Ascending aorta (tissue), 2 donors: ENCODE results near the gene GBF1. TPM values are rescaled to one million over a fixed set of nuclear protein-coding genes. Genes with fewer than 3 reads are reported as not detected.
"Not testable (repeated sequence)": the region's sequence is repeated elsewhere in the genome, so short reads cannot be mapped to it uniquely, and the experiment has no call there.

Experiments
- DNase-seq, 2 donors: peaks; one replicate each; pipeline ENCODE4 v3.0.0-alpha.2; 2019; ENCODE audit warnings: low spot score in 2 of 2
- H3K27ac ChIP-seq, 2 donors: fragments of 200-600 bp; sonication (generic); one replicate each; pipeline ENCODE4 v1.5.1; 2016 to 2017; ENCODE audit warnings: mild to moderate bottlenecking in 1 of 2
- H3K27me3 ChIP-seq: fragments of 200-600 bp; sonication (generic); one replicate; pipeline ENCODE4 v1.5.1; 2017
- H3K36me3 ChIP-seq, 2 donors: fragments of 200-600 bp; sonication (generic); one replicate each; pipeline ENCODE4 v1.5.1; 2016
- H3K4me1 ChIP-seq, 2 donors: fragments of 200-600 bp; sonication (generic); one replicate each; pipeline ENCODE4 v1.5.1; 2016 to 2017; ENCODE audit warnings: mild to moderate bottlenecking in 1 of 2
- H3K4me3 ChIP-seq, 2 donors: fragments of 200-600 bp; sonication (generic); one replicate each; pipeline ENCODE4 v1.5.1; 2016 to 2017; ENCODE audit warnings: mild to moderate bottlenecking in 1 of 2
- H3K9me3 ChIP-seq, 2 donors: fragments of 200-600 bp; sonication (generic); one replicate each; pipeline ENCODE4 v1.5.1; 2016
- intact Hi-C: fragments of 100-400 bp; cut with DNase I; formaldehyde crosslinking; loops from one replicate; pipeline ENCODE4 v1.15.1; 2023
- total RNA-seq: library from RNA; depleted of rRNA; stranded (reverse); fragments of >200 nt; gene quantifications from one replicate; pipeline ENCODE4 v1.1.0, GENCODE V29; 2016
- TF ChIP-seq, protein P1 (sequence below), 3 experiments: fragments of 200-600 bp in 2 of 3; fragments of 450-650 bp in 1 of 3; sonication (generic) in 2 of 3; IDR thresholded peaks; one replicate each; pipeline ENCODE4 v1.5.1; 2016 to 2019; ENCODE audit warnings: antibody characterized with exemption in 3 of 3, mild to moderate bottlenecking in 1 of 3, moderate library complexity in 1 of 3

Gene GBF1
- total RNA-seq, 1 donor from 2014 or later = 56.0 TPM

DNA sequence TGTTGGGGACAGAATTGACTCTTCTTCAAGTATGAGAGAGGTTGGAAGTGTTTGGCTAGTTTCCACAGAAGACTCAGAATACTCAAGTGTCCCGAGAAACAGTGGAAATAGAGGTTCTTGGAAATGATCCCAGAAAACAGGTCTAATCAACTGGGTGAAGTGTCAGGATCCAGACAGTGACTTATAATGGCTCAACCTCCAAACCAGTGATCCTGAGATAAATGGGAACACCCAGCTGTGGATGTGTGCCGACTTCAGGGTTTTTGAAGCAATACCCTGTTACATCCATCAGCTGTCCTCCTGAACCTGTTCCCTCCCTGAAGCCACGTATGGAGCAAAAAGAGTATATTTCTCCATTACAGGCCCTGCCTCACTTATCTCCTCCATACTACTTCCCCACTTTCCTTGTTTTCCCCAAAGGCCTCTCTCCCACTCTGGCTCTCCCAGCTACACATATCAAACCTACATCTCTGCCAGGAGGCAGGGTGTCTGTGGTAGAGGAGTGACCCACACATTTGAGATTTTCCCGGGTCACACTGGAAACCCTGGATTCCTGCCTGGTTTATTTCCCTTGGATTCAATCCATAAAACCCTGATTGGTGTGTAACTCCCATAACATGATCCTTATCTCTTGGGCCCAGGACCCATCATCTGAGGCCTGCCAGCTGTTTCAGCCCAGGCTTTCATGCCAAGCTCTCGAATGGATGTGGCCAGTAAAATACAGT lies 36.9 kb upstream of the GBF1 start:
- Histone ChIP-seq H3K27me3 (no peaks in the 10 kb centered on the region), H3K9me3 (peaks cover 0 to 6% of the 10 kb centered on the region in 2 donors), H3K4me1 (no peaks in the 10 kb centered on the region), H3K36me3 (no peaks in the 10 kb centered on the region), H3K27ac (no peak overlapping the region), H3K4me3 (no peak overlapping the region)
- intact Hi-C loops = no loop called here
- TF ChIP-seq, protein P1, sequence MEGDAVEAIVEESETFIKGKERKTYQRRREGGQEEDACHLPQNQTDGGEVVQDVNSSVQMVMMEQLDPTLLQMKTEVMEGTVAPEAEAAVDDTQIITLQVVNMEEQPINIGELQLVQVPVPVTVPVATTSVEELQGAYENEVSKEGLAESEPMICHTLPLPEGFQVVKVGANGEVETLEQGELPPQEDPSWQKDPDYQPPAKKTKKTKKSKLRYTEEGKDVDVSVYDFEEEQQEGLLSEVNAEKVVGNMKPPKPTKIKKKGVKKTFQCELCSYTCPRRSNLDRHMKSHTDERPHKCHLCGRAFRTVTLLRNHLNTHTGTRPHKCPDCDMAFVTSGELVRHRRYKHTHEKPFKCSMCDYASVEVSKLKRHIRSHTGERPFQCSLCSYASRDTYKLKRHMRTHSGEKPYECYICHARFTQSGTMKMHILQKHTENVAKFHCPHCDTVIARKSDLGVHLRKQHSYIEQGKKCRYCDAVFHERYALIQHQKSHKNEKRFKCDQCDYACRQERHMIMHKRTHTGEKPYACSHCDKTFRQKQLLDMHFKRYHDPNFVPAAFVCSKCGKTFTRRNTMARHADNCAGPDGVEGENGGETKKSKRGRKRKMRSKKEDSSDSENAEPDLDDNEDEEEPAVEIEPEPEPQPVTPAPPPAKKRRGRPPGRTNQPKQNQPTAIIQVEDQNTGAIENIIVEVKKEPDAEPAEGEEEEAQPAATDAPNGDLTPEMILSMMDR (IDR thresholded peaks at IDR 0.05) = no peak
- DNase-seq = no peak

DNA sequence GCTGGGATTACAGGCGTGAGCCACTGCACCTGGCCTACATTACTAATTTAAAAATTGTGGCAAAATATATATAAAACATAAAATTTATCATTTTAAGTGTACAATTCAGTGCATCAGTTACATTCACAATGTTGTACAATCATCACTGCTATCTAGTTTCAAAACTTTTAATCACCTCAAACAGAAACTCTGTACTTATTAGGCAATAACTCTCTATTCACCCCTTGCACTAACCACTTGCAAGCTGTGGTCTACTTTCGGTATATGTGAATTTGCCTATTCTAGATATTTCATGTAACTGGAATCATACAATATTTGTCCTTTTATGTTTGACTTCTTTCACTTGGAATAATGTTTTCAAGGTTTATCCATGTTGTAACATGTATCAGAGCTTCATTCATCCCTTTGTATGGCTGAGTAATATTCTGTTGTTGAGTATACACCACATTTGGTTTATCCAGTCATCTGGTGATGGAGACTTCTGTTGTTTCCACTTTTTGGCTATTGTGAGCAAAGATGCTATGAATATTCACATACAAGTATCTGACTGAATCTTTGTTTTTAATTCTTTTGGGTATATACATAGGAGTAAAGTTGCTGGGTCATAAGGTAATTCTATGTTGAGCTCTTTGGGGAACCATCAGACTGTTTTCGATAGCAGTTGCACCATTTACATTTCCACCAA lies 33.6 kb upstream of the GBF1 start:
- intact Hi-C loops = no loop called here
- H3K9me3 ChIP-seq = no peaks in the 10 kb centered on the region
- no peaks in the 10 kb centered on the region for H3K36me3 ChIP-seq
- TF ChIP-seq, protein P1 (IDR thresholded peaks at IDR 0.05) = no peak
- no peaks in the 10 kb centered on the region for H3K27me3 ChIP-seq
- no peaks in the 10 kb centered on the region for H3K4me1 ChIP-seq
- no peak overlapping the region for H3K4me3 ChIP-seq
- H3K27ac ChIP-seq = no peak overlapping the region
- DNase-seq = no peak

DNA sequence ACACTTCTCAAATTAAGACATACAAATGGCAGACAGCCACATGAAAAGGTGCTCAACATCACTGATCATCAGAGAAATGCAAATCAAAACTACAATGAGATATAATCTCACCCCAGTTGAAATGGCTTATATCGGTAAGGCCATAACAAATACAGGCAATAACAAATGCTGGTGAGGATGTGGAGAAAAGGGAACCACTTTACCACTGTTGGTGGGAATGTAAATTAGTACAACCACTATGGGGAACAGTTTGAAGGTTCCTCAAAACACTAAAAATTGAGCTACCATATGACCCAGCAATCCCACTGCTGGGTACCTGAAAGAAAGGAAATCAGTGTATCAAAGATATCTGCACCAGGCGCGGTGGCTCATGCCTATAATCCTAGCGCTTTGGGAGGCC lies 31.7 kb upstream of the GBF1 start:
- intact Hi-C loops, H3K27me3 ChIP-seq: not testable (repeated sequence)

DNA sequence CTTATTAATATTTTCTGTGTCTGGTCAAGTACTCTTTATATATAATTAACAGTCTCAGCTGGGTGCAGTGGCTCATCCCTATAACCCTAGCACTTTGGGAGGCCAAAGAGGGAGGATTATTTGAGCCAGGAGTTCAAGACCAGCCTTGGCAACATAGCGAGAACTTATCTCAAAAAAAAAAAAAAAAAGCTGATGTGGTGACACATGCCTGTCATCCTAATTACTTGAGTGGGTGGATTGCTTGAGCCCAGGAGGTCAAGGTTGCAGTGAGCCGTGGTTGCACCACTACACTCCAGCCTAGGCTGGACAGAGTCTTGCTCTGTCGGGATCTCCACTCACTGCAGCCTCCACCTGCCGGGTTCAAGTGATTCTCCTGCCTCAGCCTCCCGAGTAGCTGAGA lies 26.0 kb upstream of the GBF1 start:
- H3K4me1 ChIP-seq = no peaks in the 10 kb centered on the region
- TF ChIP-seq, protein P1 (IDR thresholded peaks at IDR 0.05) = no peak
- no peaks in the 10 kb centered on the region for H3K36me3 ChIP-seq
- intact Hi-C loops = no loop called here
- no peak for DNase-seq
- H3K9me3 ChIP-seq = no peaks in the 10 kb centered on the region
- H3K27ac ChIP-seq = no peak overlapping the region
- H3K4me3 ChIP-seq = no peak overlapping the region
- H3K27me3 ChIP-seq = no peaks in the 10 kb centered on the region

More for the DNA sequence above, 31.7 kb upstream of the GBF1 start:
- H3K27ac ChIP-seq, H3K4me1 ChIP-seq, H3K9me3 ChIP-seq, H3K36me3 ChIP-seq, H3K4me3 ChIP-seq, DNase-seq: not testable (repeated sequence)

DNA sequence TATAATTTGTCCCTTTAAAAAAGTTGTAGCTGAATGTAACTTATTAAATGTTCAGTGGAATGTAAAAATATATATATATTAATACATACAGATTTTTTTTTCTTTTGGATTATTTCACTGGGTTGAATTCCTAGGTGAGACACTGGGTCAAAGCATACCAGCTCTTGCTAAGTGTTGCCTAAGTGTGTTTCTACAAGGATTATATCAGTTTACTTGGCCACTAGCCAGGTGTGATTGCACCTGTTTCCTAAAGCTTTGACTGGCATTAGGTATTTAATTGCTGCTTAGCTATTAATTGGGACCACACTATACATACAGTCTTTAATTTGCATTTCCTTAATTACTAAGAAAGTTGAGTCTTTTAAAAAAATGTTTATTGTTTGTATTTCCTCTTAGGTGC lies 24.7 kb upstream of the GBF1 start:
- Histone ChIP-seq H3K36me3 (no peaks in the 10 kb centered on the region), H3K27ac (no peak overlapping the region), H3K4me1 (peaks cover 0 to under 1% of the 10 kb centered on the region in 2 donors), H3K4me3 (no peak overlapping the region), H3K27me3 (no peaks in the 10 kb centered on the region), H3K9me3 (no peaks in the 10 kb centered on the region)
- intact Hi-C loops = loop anchor here (10.0 kb wide), 1 partner anchor 364 kb away; no protein-coding TSS in a partner anchor
- TF ChIP-seq, protein P1 (IDR thresholded peaks at IDR 0.05) = no peak
- no peak for DNase-seq

DNA sequence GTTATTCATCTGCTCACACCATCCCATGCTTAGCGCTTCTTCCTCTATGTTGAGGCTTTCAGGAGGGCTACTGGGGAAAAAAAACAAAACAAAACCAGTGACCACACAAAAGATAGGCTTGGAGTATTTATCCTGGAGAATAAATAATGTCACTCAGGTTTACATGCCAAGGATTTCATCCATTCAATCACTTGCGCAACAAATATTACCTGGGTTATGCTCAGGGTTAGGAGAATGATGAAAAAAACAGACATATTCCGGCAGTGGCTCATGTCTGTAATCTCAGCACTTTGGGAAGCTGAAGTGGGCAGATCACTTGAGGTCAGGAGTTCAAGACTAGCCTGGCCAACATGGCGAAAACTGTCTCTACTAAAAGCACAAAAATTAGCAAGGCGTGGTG lies 22.5 kb upstream of the GBF1 start:
- H3K4me1 ChIP-seq = peaks cover 0 to 10% of the 10 kb centered on the region in 2 donors
- H3K4me3 ChIP-seq = no peak overlapping the region
- TF ChIP-seq, protein P1 (IDR thresholded peaks at IDR 0.05) = no peak
- H3K27me3 ChIP-seq = no peaks in the 10 kb centered on the region
- no peak for DNase-seq
- H3K36me3 ChIP-seq = no peaks in the 10 kb centered on the region
- H3K9me3 ChIP-seq = no peaks in the 10 kb centered on the region
- intact Hi-C loops = loop anchor here (10.0 kb wide), 1 partner anchor 362 kb away; no protein-coding TSS in a partner anchor
- no peak overlapping the region for H3K27ac ChIP-seq
